A549 treated with CpdA at 1 μM for 4 hours (cell line): ENCODE data around the gene RPL23. TPM values are rescaled to one million over a fixed set of nuclear protein-coding genes. Genes with fewer than 3 reads are reported as not detected.

Experiments
- total RNA-seq: library from RNA; stranded (reverse); fragments of 200-300 nt; extraction: Qiagen RNA extraction; gene quantifications from 5 replicates; pipeline ENCODE4 v1.2.3, GENCODE V29; 2022; ENCODE audit warnings: low read depth

RPL23 gene
- 2,529 to 3,045 TPM (median 2,691 TPM) in 5 replicates for total RNA-seq

GRCh38 chr17:38853292-38854219, at the start of gene RPL23:
Gene RPL23, minus strand, starts transcription at chr17:38853721. Its CDS starts 11 bp downstream, at chr17:38853710.

GRCh38 chr17:38869526-38870258, 16.2 kb upstream of the RPL23 start, which contains the start of gene LASP1:
Gene LASP1, plus strand, starts transcription at chr17:38870058. Its CDS starts 132 bp downstream, at chr17:38870190.

GRCh38 chr17:38824899-38825761, 28.4 kb downstream of the RPL23 start, which contains the start of gene CWC25:
Gene CWC25, minus strand, starts transcription at chr17:38825321. Its CDS starts 138 bp downstream, at chr17:38825183.

GRCh38 chr17:38799501-38800236, 53.9 kb downstream of the RPL23 start, which contains the start of gene PIP4K2B:
Gene PIP4K2B, minus strand, starts transcription at chr17:38799556. Its CDS starts 132 bp downstream, at chr17:38799424.

Other genes starting within 250 kb of the RPL23 start
- gene SRCIN1, start 247.8 kb downstream of the RPL23 start, total RNA-seq, result 0.84 to 3.1 TPM (median 2.3 TPM) in 5 replicates
- 11.2 to 15.0 TPM (median 14.6 TPM) in 5 replicates for gene EPOP, start 178.8 kb downstream of the RPL23 start, total RNA-seq
- gene MLLT6, start 148.4 kb downstream of the RPL23 start, total RNA-seq, result 24.7 to 37.7 TPM (median 29.3 TPM) in 5 replicates
- gene CISD3, start 123.4 kb downstream of the RPL23 start, total RNA-seq, result 42.9 to 100 TPM (median 86.3 TPM) in 5 replicates
- gene PCGF2, start 105.4 kb downstream of the RPL23 start, total RNA-seq, result 34.8 to 65.1 TPM (median 60.6 TPM) in 5 replicates
- 325 to 456 TPM (median 440 TPM) in 5 replicates for gene PSMB3, start 101.0 kb downstream of the RPL23 start, total RNA-seq
- 36.7 to 44.9 TPM (median 40.9 TPM) in 5 replicates for gene PIP4K2B, start 54.2 kb downstream of the RPL23 start, total RNA-seq
- gene CWC25, start 28.4 kb downstream of the RPL23 start, total RNA-seq, result 20.2 to 29.9 TPM (median 22.8 TPM) in 5 replicates
- gene LASP1, start 16.3 kb upstream of the RPL23 start, total RNA-seq, result 243 to 263 TPM (median 257 TPM) in 5 replicates
- not detected in 5 replicates for gene FBXO47, start 113.7 kb upstream of the RPL23 start, total RNA-seq